Measurements from ENCODE around the gene TMEM219. TPM values are rescaled to one million over a fixed set of nuclear protein-coding genes. Genes with fewer than 3 reads are reported as not detected.
"Not testable (repeated sequence)": the region's sequence is repeated elsewhere in the genome, so short reads cannot be mapped to it uniquely, and the experiment has no call there.

The TMEM219 gene
- total and polyA plus RNA-seq, 2 donors (not counting 1 experiment from before 2014, with no cell fraction given): 79.4 to 100 TPM

DNA sequence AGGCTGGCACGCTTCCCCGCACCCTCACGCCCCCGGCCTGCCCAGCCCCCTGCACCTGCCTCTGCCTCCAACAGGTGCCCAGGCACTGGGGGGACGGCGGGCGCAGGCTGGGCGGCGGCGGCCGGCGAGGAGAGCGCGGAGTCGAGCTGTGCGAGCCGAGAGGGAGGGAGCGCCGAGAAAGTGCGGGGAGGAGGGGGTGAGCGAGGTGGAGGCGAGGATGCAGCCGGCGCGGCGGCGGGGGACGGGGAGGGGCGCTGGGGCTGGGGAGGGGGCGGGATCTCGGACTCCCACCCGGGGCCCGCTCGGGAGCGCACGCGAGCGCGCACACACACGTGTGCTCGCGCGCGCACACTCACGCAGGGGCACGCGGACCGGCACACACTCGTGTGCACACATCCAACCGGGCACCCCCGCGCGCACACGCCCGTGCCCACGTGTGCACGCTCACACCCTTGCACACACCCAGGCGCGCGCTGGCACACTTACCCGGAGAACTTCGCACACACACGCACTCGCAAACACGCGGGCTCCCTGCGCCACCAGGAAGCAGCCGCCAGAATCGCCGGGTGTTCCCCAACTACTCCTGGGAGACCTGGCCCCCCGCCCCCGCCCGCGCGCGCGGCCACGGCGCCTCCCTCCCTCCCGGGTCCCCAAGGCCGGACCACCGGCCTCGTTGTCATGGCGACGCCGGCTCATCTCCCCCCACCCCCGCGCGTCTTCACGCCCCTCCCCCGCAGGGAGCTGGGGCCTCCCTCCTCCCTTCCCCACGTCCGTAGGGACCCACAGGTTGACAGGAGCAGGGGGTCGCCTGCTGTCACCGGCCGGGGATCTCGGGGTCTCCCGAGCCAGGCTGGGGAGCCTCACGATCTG lies 49.2 kb downstream of the TMEM219 start, which contains the start of gene DOC2A:
Gene DOC2A, minus strand, starts transcription at position 184 of the 870 bp plus-strand sequence. CDS start 805 bp downstream, outside the sequence.
- H4K20me1 ChIP-seq (ENCODE audit: control insufficient read depth, extremely low read depth, insufficient read depth, low read length): no peaks in the 10 kb centered on the region
- no peaks in the 10 kb centered on the region for H3K79me2 ChIP-seq (ENCODE audit: control insufficient read depth, insufficient read depth, low read length)
- no peak within 1 kb of the TSS for H3K9ac ChIP-seq (ENCODE audit: insufficient read depth, low read length)
- no peaks in the 10 kb centered on the region for H3K4me1 ChIP-seq (ENCODE audit: control insufficient read depth, extremely low read depth, insufficient read depth, low read length)
- H3K9me3 ChIP-seq (ENCODE audit: control insufficient read depth, insufficient read depth, low read depth, low read length): no peaks in the 10 kb centered on the region
- H2AFZ ChIP-seq (ENCODE audit: low read length): no peak within 1 kb of the TSS
- peaks cover 19% of the 10 kb centered on the region for H3K27me3 ChIP-seq (ENCODE audit: control insufficient read depth, insufficient read depth, low read length)
- H3K27ac ChIP-seq (ENCODE audit: insufficient read depth, low read length): no peak within 1 kb of the TSS
- peak within 1 kb of the TSS in 2 of 4 experiments; percentile 29 to 46 for H3K4me3 ChIP-seq (replicated peaks in 1 of 4; ENCODE audit: control extremely low read depth in 1 of 4, insufficient read depth in 1 of 4, low read depth in 3 of 4, low read length in 4 of 4)
- H3K36me3 ChIP-seq (ENCODE audit: control insufficient read depth, insufficient read depth, low read length): peaks cover under 1% of the 10 kb centered on the region
- TF ChIP-seq CTCF (conservative IDR thresholded peaks at IDR 0.05 in 1 of 2, IDR thresholded peaks at IDR 0.05 in 1 of 2; ENCODE audit: low read depth in 1 of 2, low read length in 2 of 2) (no peak), EZH2 (IDR thresholded peaks at IDR 0.05; ENCODE audit: low read length, missing control alignments) (peak; percentile 31)
- H3K4me2 ChIP-seq (ENCODE audit: extremely low read depth, insufficient read depth, low read length): peak within 1 kb of the TSS; percentile 64
- no peak for DNase-seq (ENCODE audit: low read depth in 2 of 2)

- DNase-seq (ENCODE audit: low read depth in 2 of 2): no peak
- no peak for TF ChIP-seq CTCF (conservative IDR thresholded peaks at IDR 0.05 in 1 of 2, IDR thresholded peaks at IDR 0.05 in 1 of 2; ENCODE audit: low read depth in 1 of 2, low read length in 2 of 2)
- TF ChIP-seq EZH2 (IDR thresholded peaks at IDR 0.05; ENCODE audit: low read length, missing control alignments): peak; percentile 46
- Histone ChIP-seq H2AFZ (ENCODE audit: low read length) (no peak overlapping the region), H3K9ac (ENCODE audit: insufficient read depth, low read length) (no peak overlapping the region), H3K36me3 (ENCODE audit: control insufficient read depth, insufficient read depth, low read length) (no peaks in the 10 kb centered on the region), H3K79me2 (ENCODE audit: control insufficient read depth, insufficient read depth, low read length) (no peaks in the 10 kb centered on the region), H3K4me1 (ENCODE audit: control insufficient read depth, extremely low read depth, insufficient read depth, low read length) (no peaks in the 10 kb centered on the region), H3K27me3 (ENCODE audit: control insufficient read depth, insufficient read depth, low read length) (peaks cover 19% of the 10 kb centered on the region), H3K27ac (ENCODE audit: insufficient read depth, low read length) (no peak overlapping the region), H3K4me2 (ENCODE audit: extremely low read depth, insufficient read depth, low read length) (no peak overlapping the region), H4K20me1 (ENCODE audit: control insufficient read depth, extremely low read depth, insufficient read depth, low read length) (no peaks in the 10 kb centered on the region), H3K9me3 (ENCODE audit: control insufficient read depth, insufficient read depth, low read depth, low read length) (no peaks in the 10 kb centered on the region), H3K4me3 (replicated peaks in 1 of 4; ENCODE audit: control extremely low read depth in 1 of 4, insufficient read depth in 1 of 4, low read depth in 3 of 4, low read length in 4 of 4) (no peak overlapping the region)
Measured at GRCh38 chr16:30011714-30012504, 50.0 kb downstream of the TMEM219 start.

DNA sequence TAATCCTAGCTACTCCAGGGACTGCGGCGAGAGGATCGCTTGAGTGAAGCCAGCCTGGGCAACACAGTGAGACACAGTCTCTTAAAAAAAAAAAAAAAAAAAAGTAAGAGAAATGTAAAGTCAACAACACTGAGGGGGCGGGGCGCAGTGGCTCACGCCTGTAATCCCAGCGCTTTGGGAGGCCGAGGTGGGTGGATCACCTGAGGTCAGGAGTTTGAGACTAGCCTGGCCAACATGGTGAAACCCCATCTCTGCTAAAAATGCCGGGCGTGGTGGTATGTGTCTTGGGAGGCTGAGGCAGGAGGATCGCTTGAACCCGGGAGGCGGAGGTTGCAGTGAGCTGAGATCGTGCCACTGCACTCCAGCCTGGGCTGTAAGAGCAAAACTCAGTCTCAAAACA lies 50.7 kb downstream of the TMEM219 start:
- H2AFZ ChIP-seq (ENCODE audit: low read length): not testable (repeated sequence)

GRCh38 chr16:30015450-30015849 lies 53.6 kb downstream of the TMEM219 start:
- H3K4me3 ChIP-seq (replicated peaks in 1 of 4; ENCODE audit: control extremely low read depth in 1 of 4, insufficient read depth in 1 of 4, low read depth in 3 of 4, low read length in 4 of 4); DNase-seq (ENCODE audit: low read depth in 2 of 2); H3K79me2 ChIP-seq (ENCODE audit: control insufficient read depth, insufficient read depth, low read length): not testable (repeated sequence)

More for the DNA sequence above, 50.7 kb downstream of the TMEM219 start:
- not testable (repeated sequence) for H3K79me2 ChIP-seq (ENCODE audit: control insufficient read depth, insufficient read depth, low read length); H4K20me1 ChIP-seq (ENCODE audit: control insufficient read depth, extremely low read depth, insufficient read depth, low read length); H3K4me1 ChIP-seq (ENCODE audit: control insufficient read depth, extremely low read depth, insufficient read depth, low read length); H3K36me3 ChIP-seq (ENCODE audit: control insufficient read depth, insufficient read depth, low read length); H3K4me3 ChIP-seq (replicated peaks in 1 of 4; ENCODE audit: control extremely low read depth in 1 of 4, insufficient read depth in 1 of 4, low read depth in 3 of 4, low read length in 4 of 4); DNase-seq (ENCODE audit: low read depth in 2 of 2); H3K9me3 ChIP-seq (ENCODE audit: control insufficient read depth, insufficient read depth, low read depth, low read length); H3K27ac ChIP-seq (ENCODE audit: insufficient read depth, low read length); H3K4me2 ChIP-seq (ENCODE audit: extremely low read depth, insufficient read depth, low read length); H3K9ac ChIP-seq (ENCODE audit: insufficient read depth, low read length)
- H3K27me3 ChIP-seq (ENCODE audit: control insufficient read depth, insufficient read depth, low read length): peaks cover 19% of the 10 kb centered on the region

More at GRCh38 chr16:30015450-30015849, 53.6 kb downstream of the TMEM219 start:
- H3K4me1 ChIP-seq (ENCODE audit: control insufficient read depth, extremely low read depth, insufficient read depth, low read length); H3K27ac ChIP-seq (ENCODE audit: insufficient read depth, low read length); H2AFZ ChIP-seq (ENCODE audit: low read length); H3K36me3 ChIP-seq (ENCODE audit: control insufficient read depth, insufficient read depth, low read length); H3K4me2 ChIP-seq (ENCODE audit: extremely low read depth, insufficient read depth, low read length); H3K9ac ChIP-seq (ENCODE audit: insufficient read depth, low read length); H3K9me3 ChIP-seq (ENCODE audit: control insufficient read depth, insufficient read depth, low read depth, low read length); H4K20me1 ChIP-seq (ENCODE audit: control insufficient read depth, extremely low read depth, insufficient read depth, low read length): not testable (repeated sequence)
- H3K27me3 ChIP-seq (ENCODE audit: control insufficient read depth, insufficient read depth, low read length): peaks cover 13% of the 10 kb centered on the region
